Measurements from ENCODE around the gene MNDA.

The MNDA gene

DNA sequence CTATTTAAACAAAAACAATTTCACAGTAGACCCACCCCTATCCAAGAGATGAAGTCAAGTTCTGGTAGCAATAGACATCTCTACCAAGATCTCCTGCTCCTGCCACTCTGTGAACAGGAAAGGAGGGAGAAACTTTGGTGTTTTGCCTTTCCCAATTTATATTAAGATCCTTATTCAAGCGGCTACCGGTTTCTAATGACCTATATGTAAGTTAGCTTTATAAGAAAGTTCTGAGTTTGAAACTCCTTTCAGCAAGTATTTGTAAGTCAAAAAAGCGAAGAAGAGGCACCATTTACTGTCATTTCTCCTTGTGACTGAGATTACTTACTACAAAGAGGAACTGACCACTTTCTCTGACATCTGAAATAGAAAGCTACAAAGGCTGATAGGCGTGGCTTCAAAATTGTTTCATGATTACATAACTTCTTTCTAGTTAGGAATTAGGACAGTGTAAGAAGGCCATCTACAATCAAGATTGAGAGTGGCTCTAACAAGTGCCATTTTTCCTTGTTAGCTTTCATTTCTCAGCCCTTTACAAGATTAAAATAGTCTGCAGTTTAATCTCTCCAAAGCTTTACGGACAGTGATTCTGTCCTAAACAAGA, at the start of gene MNDA:
Gene MNDA, plus strand, starts transcription at position 448 of the 604 bp plus-strand sequence. CDS start 10,803 bp downstream, outside the sequence.
- no peak for DNase-seq

DNA sequence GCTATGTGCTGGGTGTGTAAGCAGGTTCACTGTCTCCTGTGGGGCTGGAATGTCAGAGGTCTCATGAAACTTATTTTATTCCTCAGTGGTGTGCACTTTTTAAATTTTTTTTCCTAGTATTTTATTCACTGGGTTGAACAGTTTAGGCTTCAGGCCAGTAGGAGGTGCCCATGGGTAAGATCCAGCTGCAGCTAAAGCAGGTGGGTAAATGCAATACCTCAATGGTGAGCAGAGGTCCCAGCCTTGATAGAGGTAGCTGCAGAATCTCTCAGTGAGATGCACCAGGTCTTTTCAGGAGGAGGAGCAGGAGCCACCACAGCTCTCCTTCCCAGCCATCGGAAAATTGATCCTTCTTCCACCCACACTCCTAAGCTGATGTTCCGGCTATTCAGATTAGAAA, 37.5 kb upstream of the MNDA start:
- no peak for DNase-seq

DNA sequence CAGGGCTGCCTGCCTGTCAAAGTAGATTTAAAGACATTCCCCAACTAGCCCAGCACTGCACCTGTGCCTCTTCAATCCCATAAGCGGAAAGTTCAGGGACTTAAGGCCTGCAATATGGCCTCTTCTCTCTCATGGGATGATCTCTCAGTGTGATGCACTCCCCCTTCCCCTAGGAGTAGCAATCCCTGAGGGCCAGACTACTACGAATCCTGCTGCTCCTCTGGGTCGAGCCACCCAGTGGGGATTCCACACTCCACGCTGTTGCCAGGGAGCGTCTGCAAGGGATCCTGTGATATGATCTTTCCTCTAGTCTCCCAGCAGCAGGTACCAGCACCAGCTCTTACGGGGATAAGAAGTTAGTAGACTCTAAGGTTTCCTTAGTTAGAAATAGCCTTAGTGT, 36.9 kb upstream of the MNDA start:
- no peak for DNase-seq

DNA sequence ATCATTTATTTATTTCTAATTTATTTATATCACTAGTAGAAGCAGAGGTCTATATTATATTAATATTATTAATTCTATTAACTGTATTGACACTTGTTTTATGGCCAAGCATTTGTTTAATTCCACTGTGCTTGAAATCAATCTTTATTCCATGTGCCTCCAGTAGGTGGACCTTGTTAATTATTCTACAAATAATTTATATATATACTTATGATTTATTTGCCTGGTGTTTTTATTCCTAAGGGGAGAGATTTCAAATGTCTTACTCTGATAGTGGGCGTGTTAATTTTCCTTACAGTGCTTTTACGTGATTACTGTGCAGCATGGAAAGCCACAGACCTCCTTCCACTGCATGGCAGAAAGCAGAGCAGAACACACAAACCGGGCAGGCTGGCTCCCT, 32.6 kb upstream of the MNDA start:
- DNase-seq = no peak

- DNase-seq = no peak
Observed at GRCh38 chr1:158799689-158800088, 31.5 kb upstream of the MNDA start.

- DNase-seq = no peak
Observed at GRCh38 chr1:158800526-158800925, 30.6 kb upstream of the MNDA start.

DNA sequence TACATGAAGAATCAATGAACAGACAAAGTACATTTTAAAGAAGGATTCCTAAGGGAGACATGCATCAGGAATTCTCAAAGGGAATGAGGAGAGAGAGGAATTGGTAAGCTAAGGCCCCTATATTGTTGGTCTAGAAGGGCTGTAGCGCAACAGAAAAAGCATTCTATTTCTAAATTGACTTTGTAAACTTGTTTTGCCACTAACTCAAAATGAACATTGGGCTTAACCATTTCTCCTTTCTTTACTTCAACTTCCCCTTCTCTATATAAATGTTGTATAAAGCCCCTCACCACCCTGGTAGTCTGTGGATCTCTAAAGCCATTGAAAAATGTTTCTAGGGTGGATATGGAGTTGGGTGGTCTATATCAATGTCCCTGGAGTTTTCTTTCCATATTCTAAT, 29.8 kb upstream of the MNDA start:
- no peak for DNase-seq

- DNase-seq = no peak
Observed at GRCh38 chr1:158803678-158804077, 27.5 kb upstream of the MNDA start.

DNA sequence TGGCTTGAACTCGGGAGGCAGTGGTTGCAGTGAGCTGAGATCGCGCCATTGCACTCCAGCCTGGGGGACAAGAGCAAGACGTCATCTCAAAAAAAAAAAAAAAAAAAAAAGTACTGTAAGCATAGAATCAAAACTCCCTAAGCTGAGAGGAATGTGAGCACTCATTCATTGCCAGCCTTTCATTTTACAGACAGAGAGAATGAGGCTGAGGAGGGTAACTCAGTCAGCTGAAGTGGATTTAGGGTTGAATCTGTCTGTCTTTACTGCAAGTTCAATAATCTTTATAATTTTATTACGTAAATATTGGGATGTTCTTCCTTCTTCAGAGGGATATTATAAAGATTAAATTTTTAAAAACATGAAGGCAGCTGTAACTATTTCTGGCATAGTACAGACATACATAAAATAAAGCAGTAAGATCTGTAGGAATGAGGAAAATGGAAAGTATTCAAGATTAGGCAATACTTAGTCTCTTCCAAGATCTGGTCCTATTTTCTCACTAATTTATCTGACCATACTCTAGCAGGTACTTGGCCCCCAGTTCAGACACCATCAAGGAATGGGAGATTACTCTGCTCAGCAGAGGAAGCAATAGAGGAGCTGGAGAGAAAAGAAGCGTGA, 24.1 kb upstream of the MNDA start:
- DNase-seq = no peak

GRCh38 chr1:158809256-158809655, 21.9 kb upstream of the MNDA start:
- DNase-seq = no peak

DNA sequence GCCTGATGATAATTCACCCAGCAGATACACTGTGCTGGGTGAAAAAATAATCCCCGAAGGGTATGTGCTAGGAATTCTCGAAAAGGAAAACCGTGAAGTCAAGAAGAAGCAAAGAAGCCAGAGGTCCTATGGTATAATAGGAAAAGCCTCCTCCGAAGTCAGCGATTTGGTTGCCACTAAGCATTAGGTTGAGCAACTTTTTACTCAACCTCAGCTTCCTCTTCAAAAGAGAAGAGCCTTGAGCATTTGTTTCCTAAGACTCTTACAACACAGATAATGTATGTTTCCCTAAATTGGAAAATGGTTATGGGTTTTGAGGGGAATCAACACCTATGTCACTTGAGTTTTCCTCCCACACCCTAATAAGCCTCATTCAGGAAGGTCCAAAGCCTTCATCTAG, 21.3 kb upstream of the MNDA start:
- no peak for DNase-seq

DNA sequence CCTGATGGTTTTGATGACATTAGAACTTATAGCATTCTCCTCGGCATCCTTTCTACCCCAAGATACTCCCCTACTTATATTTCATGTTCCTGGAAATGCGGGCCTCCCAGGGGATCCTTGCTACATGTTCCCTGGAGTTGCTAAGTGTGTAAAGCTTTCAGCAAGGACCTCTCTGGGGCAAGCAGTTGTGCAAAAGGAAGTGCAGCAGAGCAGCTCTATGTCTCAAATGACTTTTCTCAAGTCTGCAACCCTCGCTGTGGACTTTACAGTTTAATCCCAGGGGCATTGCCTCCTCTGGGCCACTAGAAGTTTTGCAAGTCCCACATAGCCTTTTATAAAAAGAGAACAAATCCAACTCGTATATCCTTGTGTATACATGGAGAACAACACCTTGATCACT, 20.8 kb upstream of the MNDA start:
- no peak for DNase-seq

GRCh38 chr1:158812336-158812735, 18.8 kb upstream of the MNDA start:
- DNase-seq = no peak

DNA sequence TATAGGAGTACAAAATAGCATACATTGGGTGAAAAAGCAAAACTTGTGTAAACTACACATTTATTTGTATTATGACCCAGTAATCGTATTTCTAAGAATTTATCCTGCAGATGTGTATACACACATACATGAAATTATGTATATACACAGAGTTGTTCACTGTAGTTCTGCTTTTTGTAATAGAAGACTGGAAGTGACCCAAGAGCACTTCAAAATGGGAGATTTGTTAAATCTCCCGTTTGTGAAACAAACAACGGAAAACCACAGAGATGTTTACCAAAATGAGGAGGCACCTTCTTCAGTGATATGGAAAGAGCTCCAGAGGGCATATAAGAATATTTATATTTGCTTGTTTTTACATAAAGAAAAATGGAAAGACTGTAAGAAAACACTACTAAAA, 18.0 kb upstream of the MNDA start:
- no peak for DNase-seq

DNA sequence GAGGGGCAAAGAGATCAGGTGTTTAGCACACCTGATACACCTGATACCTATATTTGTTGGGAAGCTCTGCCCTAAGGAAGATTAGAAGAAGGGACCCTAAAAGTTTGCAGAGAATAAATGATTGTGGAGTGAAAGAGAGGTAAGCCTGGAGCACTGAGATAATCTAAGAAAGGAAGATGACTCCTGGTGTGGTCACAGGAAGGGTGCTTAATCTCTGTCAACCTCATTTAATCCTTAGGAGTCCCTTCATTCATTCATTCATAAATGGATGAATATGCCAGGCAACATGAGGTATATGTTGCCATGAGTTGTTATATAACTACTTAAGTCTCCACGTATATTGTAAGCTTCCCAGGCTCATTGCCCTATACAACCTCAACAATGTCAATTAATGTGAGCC, 16.2 kb upstream of the MNDA start:
- no peak for DNase-seq

GRCh38 chr1:158818560-158818959, 12.6 kb upstream of the MNDA start:
- DNase-seq = no peak

DNA sequence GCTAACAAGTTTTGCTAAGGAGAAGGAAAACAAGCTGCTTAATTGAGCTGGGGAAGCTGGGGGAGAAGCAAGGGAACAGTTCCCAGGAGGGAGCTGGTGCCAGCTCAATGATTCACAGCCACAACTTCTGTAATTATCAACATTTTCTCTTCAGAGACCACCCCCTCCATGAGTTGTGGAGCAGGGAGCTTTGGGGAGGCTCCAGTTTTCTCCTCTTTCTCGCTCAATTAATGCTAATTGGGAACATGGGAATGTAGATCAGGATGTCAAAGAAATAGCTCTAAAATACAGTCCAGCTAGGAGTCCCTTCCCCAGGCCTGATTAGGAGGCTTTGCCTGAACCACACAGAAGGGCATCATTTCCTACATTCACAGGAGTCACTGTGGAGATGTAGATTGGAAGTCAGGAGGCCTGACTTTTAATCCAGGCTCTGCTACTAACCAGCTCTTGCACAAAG, 12.1 kb upstream of the MNDA start:
- DNase-seq = no peak

DNA sequence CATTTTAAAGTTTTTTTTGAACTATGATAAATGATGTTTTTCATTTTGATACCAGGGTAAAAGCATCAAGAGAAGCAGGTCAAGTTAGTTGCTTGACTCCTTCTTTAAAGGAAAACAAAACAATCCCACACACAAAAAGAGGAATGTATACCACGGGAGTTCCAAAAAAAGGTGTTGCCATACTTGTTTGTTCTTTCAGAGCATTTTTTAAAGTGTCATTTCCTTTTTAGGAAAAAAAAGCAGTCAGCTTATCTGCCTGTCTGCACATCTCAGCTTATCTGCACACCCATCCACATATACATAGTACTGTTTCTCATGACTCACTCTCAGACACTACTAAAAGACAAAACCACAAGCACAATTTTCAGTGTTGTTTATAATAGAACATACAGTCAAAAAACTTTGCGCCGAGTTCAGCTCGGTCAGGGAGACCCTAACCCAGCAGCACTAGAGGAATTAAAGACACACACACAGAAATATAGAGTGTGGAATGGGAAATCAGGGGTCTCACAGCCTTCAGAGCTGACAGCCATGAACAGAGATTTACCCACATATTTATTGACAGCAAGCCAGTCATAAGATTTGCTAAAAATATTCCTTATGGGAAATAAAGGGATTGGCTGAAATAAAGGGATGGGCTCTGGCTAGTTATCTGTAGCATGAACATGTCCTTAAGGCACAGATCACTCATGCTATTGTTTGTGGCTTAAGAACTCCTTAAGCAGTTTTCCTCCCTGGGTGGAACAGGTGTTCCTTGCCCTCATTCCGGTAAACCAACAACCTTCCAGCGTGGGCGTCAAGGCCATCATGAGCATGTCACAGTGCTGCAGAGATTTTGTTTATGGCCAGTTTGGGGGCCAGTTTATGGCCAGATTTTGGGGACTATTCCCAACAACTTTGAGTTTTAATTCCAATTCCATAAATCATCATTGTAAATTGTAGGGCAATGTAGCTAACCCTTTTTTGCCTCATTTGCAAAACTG, 11.4 kb upstream of the MNDA start:
- no peak for DNase-seq

GRCh38 chr1:158821723-158822122, 9.4 kb upstream of the MNDA start:
- DNase-seq = no peak

- no peak for DNase-seq
Observed at GRCh38 chr1:158830074-158830677, 975 bp upstream of the MNDA start.

DNA sequence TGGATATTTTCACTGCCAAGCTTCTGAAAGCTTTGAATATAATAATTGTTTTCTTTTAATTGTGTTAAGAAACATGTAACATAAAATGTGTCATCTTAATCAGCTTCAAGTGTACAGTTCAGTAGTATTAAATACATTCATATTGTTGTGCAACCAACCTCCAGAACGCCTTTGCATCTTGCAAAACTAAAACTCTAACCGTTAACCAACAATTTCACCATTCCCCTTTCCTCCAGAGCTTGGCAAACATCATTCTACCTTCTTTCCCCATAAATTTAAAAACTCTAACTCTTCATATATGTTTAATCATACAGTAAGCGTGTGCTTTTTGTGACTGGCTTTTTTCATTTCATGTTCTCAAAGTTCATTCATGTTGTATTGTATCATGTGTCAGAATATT, 2.1 kb downstream of the MNDA start:
- no peak for DNase-seq

- no peak for DNase-seq
Observed at GRCh38 chr1:158836038-158836437, 4.9 kb downstream of the MNDA start.

DNA sequence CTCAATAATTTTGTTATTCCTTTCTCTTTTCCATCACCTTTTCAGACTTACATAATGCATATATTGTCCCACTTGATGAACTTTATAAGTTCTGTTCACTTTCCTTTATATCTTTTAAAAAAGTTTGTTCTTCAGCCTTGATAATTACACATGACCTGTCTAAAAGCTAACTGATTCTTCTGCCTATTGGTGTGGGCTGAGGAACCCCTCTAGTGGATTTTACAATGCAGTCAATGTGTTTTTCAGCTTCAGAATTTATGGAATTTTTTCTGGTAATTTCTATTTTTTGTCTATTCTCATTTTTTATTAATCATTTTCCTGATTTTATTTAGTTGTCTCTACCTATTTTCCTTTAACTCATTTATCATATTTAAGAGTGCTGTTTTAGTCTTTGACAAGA, 7.5 kb downstream of the MNDA start:
- no peak for DNase-seq
